M059J (cell line): Measurements from ENCODE around the gene CHCHD6. TPM values are rescaled to one million over a fixed set of nuclear protein-coding genes. Genes with fewer than 3 reads are reported as not detected.

ENCODE experiments used
- DNase-seq: peaks from one replicate; pipeline ENCODE4 v3.0.0-alpha.2; 2012; ENCODE audit warnings: low read depth
- total RNA-seq: library from RNA; depleted of rRNA; stranded (reverse); fragments of >200 nt; shearing (Covaris generic); gene quantifications from 2 replicates; pipeline ENCODE4 v1.2.3, GENCODE V29; 2014

CHCHD6 gene
- total RNA-seq, 1 experiment from 2014 or later: 18.7 TPM

- DNase-seq: no peak
Measured at GRCh38 chr3:126993436-126993835, 289.4 kb downstream of the CHCHD6 start.

- no peak for DNase-seq
Measured at GRCh38 chr3:126994661-126995245, 290.7 kb downstream of the CHCHD6 start.

- DNase-seq: no peak
Measured at GRCh38 chr3:126995254-126995780, 291.3 kb downstream of the CHCHD6 start.

- DNase-seq: no peak
Measured at GRCh38 chr3:126995926-126996512, 292.0 kb downstream of the CHCHD6 start.

- DNase-seq: no peak
Measured at GRCh38 chr3:126996905-126997304, 292.9 kb downstream of the CHCHD6 start.

- no peak for DNase-seq
Measured at GRCh38 chr3:126997455-126998038, 293.5 kb downstream of the CHCHD6 start.

- no peak for DNase-seq
Measured at GRCh38 chr3:126998320-126998719, 294.3 kb downstream of the CHCHD6 start.

GRCh38 chr3:126998728-126999127 is 294.7 kb downstream of the CHCHD6 start:
- DNase-seq: no peak

- no peak for DNase-seq
Measured at GRCh38 chr3:126999383-126999782, 295.3 kb downstream of the CHCHD6 start.

GRCh38 chr3:127000119-127000518 is 296.1 kb downstream of the CHCHD6 start:
- no peak for DNase-seq

GRCh38 chr3:127000761-127001160 is 296.7 kb downstream of the CHCHD6 start:
- no peak for DNase-seq

- DNase-seq: no peak
Measured at GRCh38 chr3:127001486-127002194, 297.6 kb downstream of the CHCHD6 start.

GRCh38 chr3:127002195-127003174 is 298.4 kb downstream of the CHCHD6 start:
- DNase-seq: no peak

GRCh38 chr3:127003175-127003555 is 299.1 kb downstream of the CHCHD6 start:
- DNase-seq: no peak

- no peak for DNase-seq
Measured at GRCh38 chr3:127003601-127004280, 299.7 kb downstream of the CHCHD6 start.

GRCh38 chr3:127004641-127005397 is 300.8 kb downstream of the CHCHD6 start:
- no peak for DNase-seq

GRCh38 chr3:127005864-127006500 is 301.9 kb downstream of the CHCHD6 start:
- DNase-seq: no peak

GRCh38 chr3:127006781-127007436 is 302.9 kb downstream of the CHCHD6 start:
- DNase-seq: no peak

- DNase-seq: no peak
Measured at GRCh38 chr3:127008236-127008635, 304.2 kb downstream of the CHCHD6 start.
